ENCODE data around the gene CRYGB. TPM values are rescaled to one million over a fixed set of nuclear protein-coding genes. Genes with fewer than 3 reads are reported as not detected.
A peak's percentile ranks its signal among the peaks of the same experiment; 100 is the strongest.

CRYGB gene
- polyA plus RNA-seq, 1 of the 3 experiments (the other 2 are of a cell fraction), result not detected

GRCh38 chr2:208130712-208131110 lies 15.2 kb downstream of the CRYGB start (continued):
- TF ChIP-seq GABPA (IDR thresholded peaks at IDR 0.05; ENCODE audit: low read depth), result no peak
- TF ChIP-seq EZH2phosphoT487 (IDR thresholded peaks at IDR 0.05; ENCODE audit: borderline replicate concordance, low read depth), result no peak

- CTCF ChIA-PET, result interaction anchor here (1.1 to 1.3 kb wide), 3 partner anchors 9 to 126 kb away, joined by 3 to 4 read pairs (median 4); no protein-coding TSS in a partner anchor
Observed at GRCh38 chr2:208129744-208130711, 15.9 kb downstream of the CRYGB start, which contains the start of gene CRYGC. CRYGC (minus strand) TSS chr2:208129828; CDS start chr2:208129792, 36 bp downstream.

More at GRCh38 chr2:208129744-208130711, 15.9 kb downstream of the CRYGB start, which contains the start of gene CRYGC:
- no peaks in the 10 kb centered on the region for H3K27me3 ChIP-seq (ENCODE audit: insufficient read depth)
- H3K4me1 ChIP-seq (ENCODE audit: control insufficient read depth in 1 of 2, insufficient read depth in 2 of 2, low read depth in 1 of 2, low read length in 1 of 2), result peaks cover 0 to 16% of the 10 kb centered on the region in 2 experiments; a peak in 2 of 4 replicates
- 46% methylated on average over 19 of the region's 19 CpGs for WGBS (ENCODE audit: low lambda C conversion rate)
- no peaks in the 10 kb centered on the region for H3K9me2 ChIP-seq
- peaks cover 3% of the 10 kb centered on the region for H3F3A ChIP-seq (replicated peaks; ENCODE audit: insufficient read depth)
- no peaks in the 10 kb centered on the region for H3K36me3 ChIP-seq (replicated peaks in 1 of 2; ENCODE audit: control insufficient read depth in 1 of 2, insufficient read depth in 2 of 2, low read length in 1 of 2)
- H3K9me3 ChIP-seq, result no peaks in the 10 kb centered on the region
- no peak within 1 kb of the TSS for H3K4me3 ChIP-seq (ENCODE audit: low read depth in 2 of 2, low read length in 1 of 2)
- H3K79me2 ChIP-seq (ENCODE audit: insufficient read depth), result no peaks in the 10 kb centered on the region
- H4K20me1 ChIP-seq (ENCODE audit: insufficient read depth), result no peaks in the 10 kb centered on the region
- H2AFZ ChIP-seq (ENCODE audit: low read depth), result peak within 1 kb of the TSS; percentile 36; the same call in 1 of the 2 replicates
- H3K4me2 ChIP-seq, result no peak within 1 kb of the TSS
- H3K27ac ChIP-seq (ENCODE audit: low read depth in 2 of 2, low read length in 1 of 2), result peak within 1 kb of the TSS; percentile 29 to 86; a peak in 3 of 4 replicates
- TF ChIP-seq FOSL2 (IDR thresholded peaks at IDR 0.05; ENCODE audit: borderline replicate concordance, low read depth) (peak; percentile 63; the same call in 1 of the 2 replicates), YY1 (IDR thresholded peaks at IDR 0.05; ENCODE audit: low read depth) (no peak), PBX3 (IDR thresholded peaks at IDR 0.05) (peak; percentile 50), SMC3 (IDR thresholded peaks at IDR 0.05; ENCODE audit: low read depth, low read length) (no peak), NFIC (IDR thresholded peaks at IDR 0.05; ENCODE audit: borderline replicate concordance) (peak; percentile 22; the same call in 1 of the 2 replicates), RAD21 (IDR thresholded peaks at IDR 0.05; ENCODE audit: low read length) (no peak), FOXJ3 (CRISPR knock-in tag; IDR thresholded peaks at IDR 0.05) (no peak), GATA2 (CRISPR knock-in tag; IDR thresholded peaks at IDR 0.05) (peak; percentile 61), POLR2AphosphoS5 (IDR thresholded peaks at IDR 0.05; ENCODE audit: low read depth, low read length) (peak; percentile 33; the same call in 1 of the 2 replicates), JUND (IDR thresholded peaks at IDR 0.05) (peak; percentile 64), MXI1 (IDR thresholded peaks at IDR 0.05; ENCODE audit: low read depth, low read length) (no peak), RCOR1 (IDR thresholded peaks at IDR 0.05; ENCODE audit: low read length) (peak; percentile 43; the same call in 1 of the 2 replicates), USF1 (IDR thresholded peaks at IDR 0.05; ENCODE audit: borderline replicate concordance, low read depth) (no peak), TCF12 (IDR thresholded peaks at IDR 0.05) (peak; percentile 51; the same call in 1 of the 2 replicates), REST (IDR thresholded peaks at IDR 0.05; ENCODE audit: low read depth, low read length) (0 out of 2 replicates have a peak, but pooled peaks have one; percentile 41), CHD2 (IDR thresholded peaks at IDR 0.05; ENCODE audit: low read length, partially characterized antibody) (no peak), RFX5 (IDR thresholded peaks at IDR 0.05; ENCODE audit: low read length) (no peak), TAF1 (IDR thresholded peaks at IDR 0.05; ENCODE audit: borderline replicate concordance, low read depth, low read length) (0 out of 2 replicates have a peak, but pooled peaks have one; percentile 19), RXRA (IDR thresholded peaks at IDR 0.05; ENCODE audit: borderline replicate concordance, low read depth) (peak; percentile 54; the same call in 1 of the 2 replicates), MEF2A (IDR thresholded peaks at IDR 0.05; ENCODE audit: borderline replicate concordance, low read depth) (no peak), NRF1 (IDR thresholded peaks at IDR 0.05; ENCODE audit: low read depth, low read length) (no peak), TEAD4 (IDR thresholded peaks at IDR 0.05; ENCODE audit: borderline replicate concordance, insufficient read depth) (no peak), EP300 (IDR thresholded peaks at IDR 0.05; ENCODE audit: borderline replicate concordance in 1 of 2, low read depth in 1 of 2, low read length in 1 of 2) (peak; percentile 30 to 57; a peak in 2 of 4 replicates)
- DNase-seq, result peak; percentile 46
- POLR2A ChIA-PET, result no interaction called here
- no peak within 1 kb of the TSS for H3K9ac ChIP-seq
